Left lung (tissue), 14 donors: ENCODE results near the gene PDCD1LG2. TPM values are rescaled to one million over a fixed set of nuclear protein-coding genes. Genes with fewer than 3 reads are reported as not detected.
"Not testable (repeated sequence)": the region's sequence is repeated elsewhere in the genome, so short reads cannot be mapped to it uniquely, and the experiment has no call there.

Source experiments
- ATAC-seq: fragments of 200-7000 bp; cut with Tn5 transposase; one replicate; pipeline ENCODE4 v1.9.1; 2020; ENCODE audit warnings: moderate library complexity
- DNase-seq, 4 donors: peaks; one replicate each; pipeline ENCODE4 v3.0.0-alpha.2; 2013 to 2020
- H3K27ac ChIP-seq, 2 donors: fragments of 200-600 bp; sonication (generic) in 1 of 2; one replicate each; pipeline versions ENCODE4 v1.5.0 to v1.8.0; 2020 to 2021
- H3K27me3 ChIP-seq, 2 donors: fragments of 200-600 bp; sonication (generic) in 1 of 2; one replicate each; pipeline versions ENCODE4 v1.5.0 to v1.8.0; 2020 to 2021
- H3K36me3 ChIP-seq, 2 donors: fragments of 200-600 bp; sonication (generic) in 1 of 2; one replicate each; pipeline versions ENCODE4 v1.5.0 to v1.8.0; 2020 to 2021
- H3K4me1 ChIP-seq, 2 donors: fragments of 200-600 bp; one replicate each; pipeline ENCODE4 v1.8.0; 2021
- H3K4me3 ChIP-seq, 2 donors: fragments of 200-600 bp; sonication (generic) in 1 of 2; one replicate each; pipeline versions ENCODE4 v1.5.0 to v1.8.0; 2020 to 2021; ENCODE audit warnings: mild to moderate bottlenecking in 1 of 2
- H3K9me3 ChIP-seq, 2 donors: fragments of 200-600 bp; sonication (generic) in 1 of 2; one replicate each; pipeline versions ENCODE4 v1.5.0 to v1.8.0; 2020 to 2021
- intact Hi-C, 2 donors: fragments of 100-400 bp; cut with DNase I; formaldehyde crosslinking; loops; one replicate each; pipeline versions ENCODE4 v1.11.2 to v1.14.2; 2022
- long read RNA-seq, 12 donors: library from polyadenylated mRNA in 2 of 12; unstranded in 2 of 12; transcript quantifications; one replicate each; pipeline ENCODE4 v2.0.0 and lab custom pipeline, GENCODE V29; 2019 to 2026
- polyA plus RNA-seq, 6 donors: library from polyadenylated mRNA; unstranded; fragments of 120-200 nt; gene quantifications; one replicate each; pipeline ENCODE4 v1.2.1, GENCODE V29; 2013; ENCODE audit not compliant: insufficient read length in 6 of 6
- total RNA-seq, 2 donors: library from RNA; stranded (reverse); fragmentation: NEBNext Ultra II Directional; extraction: Animal tissue kit (Norgen Biotek cat#: 25700); gene quantifications; one replicate each; pipeline ENCODE4 v1.2.1, GENCODE V29; 2021
- TF ChIP-seq, protein P1 (sequence below), 2 donors: fragments of 200-600 bp; sonication (generic) in 1 of 2; IDR thresholded peaks; one replicate each; pipeline versions ENCODE4 v1.5.0 to v1.8.0; 2021; ENCODE audit warnings: antibody characterized with exemption in 2 of 2
- donor health status: DM: no; HTN: yes; CAD: no.
- donor health status: DM: no; HTN: no; CAD: no.

Gene PDCD1LG2
- total RNA-seq (1 to 10 TPM; 1.7 to 4.2 TPM), polyA plus RNA-seq (under 1 TPM; 0.10 to 0.45 (median 0.18) TPM)
- long read RNA-seq, donor 1: 0 reads
- long read RNA-seq, donor 2: 0 reads
- long read RNA-seq, donor 3, partial matches to known transcripts: 0 of 1 reads
- long read RNA-seq, donor 3, other reads (novel, unspliced or antisense): 0 of 1 reads
- long read RNA-seq, donor 4: 0 reads
- long read RNA-seq, donor 5: 0 reads
- long read RNA-seq, donor 6: 0 reads
- long read RNA-seq, donor 7: 0 reads
- long read RNA-seq, donor 8: 0 reads
- long read RNA-seq, donor 9: 0 reads
- long read RNA-seq, donor 10: 0 reads
- long read RNA-seq, donor 11: 0 reads
- long read RNA-seq, donor 12: 0 reads

DNA sequence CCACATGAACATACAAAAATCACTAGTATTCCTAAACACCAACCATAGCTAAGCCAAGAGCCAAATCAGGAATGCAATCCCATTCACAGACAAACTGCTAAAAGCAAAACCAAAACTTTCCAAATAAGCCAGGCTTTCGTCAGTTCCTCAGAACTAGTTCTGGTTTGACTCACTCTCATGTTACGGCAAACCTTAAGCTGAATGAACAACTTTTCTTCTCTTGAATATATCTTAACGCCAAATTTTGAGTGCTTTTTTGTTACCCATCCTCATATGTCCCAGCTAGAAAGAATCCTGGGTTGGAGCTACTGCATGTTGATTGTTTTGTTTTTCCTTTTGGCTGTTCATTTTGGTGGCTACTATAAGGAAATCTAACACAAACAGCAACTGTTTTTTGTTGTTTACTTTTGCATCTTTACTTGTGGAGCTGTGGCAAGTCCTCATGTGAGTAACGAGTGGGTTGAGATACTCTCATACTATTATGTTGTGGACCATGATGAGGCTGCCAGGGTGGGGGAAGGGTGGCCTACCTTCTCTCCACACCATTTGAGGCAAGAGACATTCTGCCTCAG, at the start of gene PDCD1LG2:
Gene PDCD1LG2 (plus strand): TSS at position 172 of the 572 bp plus-strand sequence. CDS start 12,016 bp downstream, outside the sequence.
- Histone ChIP-seq H3K27me3 (no peaks in the 10 kb centered on the region), H3K36me3 (no peaks in the 10 kb centered on the region), H3K4me1 (peaks cover 0 to 39% of the 10 kb centered on the region in 2 donors), H3K4me3 (peak within 1 kb of the TSS in 1 of 2 donors; percentile 31), H3K9me3 (no peaks in the 10 kb centered on the region), H3K27ac (peak within 1 kb of the TSS; percentile 68 to 84)
- TF ChIP-seq, protein P1, sequence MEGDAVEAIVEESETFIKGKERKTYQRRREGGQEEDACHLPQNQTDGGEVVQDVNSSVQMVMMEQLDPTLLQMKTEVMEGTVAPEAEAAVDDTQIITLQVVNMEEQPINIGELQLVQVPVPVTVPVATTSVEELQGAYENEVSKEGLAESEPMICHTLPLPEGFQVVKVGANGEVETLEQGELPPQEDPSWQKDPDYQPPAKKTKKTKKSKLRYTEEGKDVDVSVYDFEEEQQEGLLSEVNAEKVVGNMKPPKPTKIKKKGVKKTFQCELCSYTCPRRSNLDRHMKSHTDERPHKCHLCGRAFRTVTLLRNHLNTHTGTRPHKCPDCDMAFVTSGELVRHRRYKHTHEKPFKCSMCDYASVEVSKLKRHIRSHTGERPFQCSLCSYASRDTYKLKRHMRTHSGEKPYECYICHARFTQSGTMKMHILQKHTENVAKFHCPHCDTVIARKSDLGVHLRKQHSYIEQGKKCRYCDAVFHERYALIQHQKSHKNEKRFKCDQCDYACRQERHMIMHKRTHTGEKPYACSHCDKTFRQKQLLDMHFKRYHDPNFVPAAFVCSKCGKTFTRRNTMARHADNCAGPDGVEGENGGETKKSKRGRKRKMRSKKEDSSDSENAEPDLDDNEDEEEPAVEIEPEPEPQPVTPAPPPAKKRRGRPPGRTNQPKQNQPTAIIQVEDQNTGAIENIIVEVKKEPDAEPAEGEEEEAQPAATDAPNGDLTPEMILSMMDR (IDR thresholded peaks at IDR 0.05): no peak
- intact Hi-C loops: no loop called here
- DNase-seq (no peak), ATAC-seq (peak; percentile 70)

DNA sequence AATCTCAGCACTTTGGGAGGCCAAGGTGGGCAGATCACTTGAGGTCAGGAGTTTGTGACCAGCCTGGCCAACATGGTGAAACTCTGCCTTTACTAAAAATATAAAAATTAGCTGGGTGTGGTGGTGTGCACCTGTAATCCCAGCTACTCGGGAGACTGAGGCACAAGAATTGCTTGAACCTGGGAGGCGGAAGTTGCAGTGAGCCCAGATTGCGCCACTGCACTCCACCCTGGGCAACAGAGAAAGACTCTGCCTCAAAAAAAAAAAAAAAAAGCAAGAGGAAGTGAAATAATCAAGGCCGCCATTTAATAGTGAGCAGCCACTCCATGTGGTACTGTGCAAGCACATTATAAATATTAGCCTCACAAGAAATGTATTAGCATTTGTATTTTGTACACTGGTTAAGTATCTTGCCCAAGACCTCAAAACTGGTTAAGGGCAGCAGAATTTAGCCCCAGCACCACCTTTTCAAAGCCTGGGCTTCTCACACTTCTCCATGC, 45.5 kb upstream of the PDCD1LG2 start:
- H3K36me3 ChIP-seq: peaks cover 0 to 77% of the 10 kb centered on the region in 2 donors
- ATAC-seq, H3K27me3 ChIP-seq, intact Hi-C loops, H3K9me3 ChIP-seq, H3K4me3 ChIP-seq: not testable (repeated sequence)
- peaks cover 0 to 44% of the 10 kb centered on the region in 2 donors for H3K4me1 ChIP-seq
- peak overlapping the region in 1 of 2 donors; percentile 71 for H3K27ac ChIP-seq
- DNase-seq: peak in 1 of 4 donors; percentile 75

DNA sequence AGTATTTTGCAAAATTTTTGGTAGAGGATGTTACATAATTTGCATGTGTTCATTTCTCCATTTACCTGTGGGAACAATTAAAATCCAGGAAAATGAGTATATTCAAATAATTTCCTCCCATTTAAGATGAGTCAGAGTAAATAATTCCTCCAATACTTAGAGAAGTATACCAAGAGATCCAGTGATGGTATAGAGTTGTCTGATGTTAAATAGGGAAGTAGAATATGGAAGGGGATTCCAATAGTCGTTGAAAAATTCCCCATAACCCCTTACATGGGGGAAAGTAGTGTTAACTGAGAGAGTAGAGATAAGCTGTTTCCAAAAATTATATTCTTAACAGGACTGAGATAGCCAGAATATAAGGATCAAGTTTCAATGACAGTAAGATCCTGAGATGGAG, 44.3 kb upstream of the PDCD1LG2 start:
- Histone ChIP-seq H3K9me3 (no peaks in the 10 kb centered on the region), H3K36me3 (peaks cover 0 to 87% of the 10 kb centered on the region in 2 donors), H3K27me3 (no peaks in the 10 kb centered on the region), H3K27ac (peak overlapping the region in 1 of 2 donors; percentile 71), H3K4me1 (peaks cover 0 to 33% of the 10 kb centered on the region in 2 donors), H3K4me3 (no peak overlapping the region)
- intact Hi-C loops: no loop called here
- DNase-seq: no peak
- no peak for ATAC-seq
- TF ChIP-seq, protein P1 (IDR thresholded peaks at IDR 0.05): no peak

DNA sequence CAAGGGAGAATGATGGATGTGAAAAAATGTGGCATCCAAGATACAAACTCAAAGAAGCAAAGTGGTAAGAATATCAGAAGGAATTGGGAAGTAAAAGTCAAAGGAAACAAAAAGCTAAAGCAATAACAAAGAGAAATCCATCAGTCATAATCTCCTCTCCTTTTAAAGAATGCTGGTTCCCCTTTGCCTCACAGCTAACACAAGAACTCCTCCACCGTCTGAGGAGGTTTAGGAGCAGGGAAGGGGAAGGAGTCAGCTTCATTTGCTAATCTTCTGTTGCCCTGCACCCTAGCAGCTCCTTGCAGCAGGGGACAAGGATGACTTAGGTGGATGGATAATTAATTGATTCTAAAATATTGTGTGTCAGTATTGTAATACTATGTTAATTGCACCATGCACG, 43.6 kb upstream of the PDCD1LG2 start:
- Histone ChIP-seq H3K4me3 (no peak overlapping the region), H3K36me3 (peaks cover 0 to 87% of the 10 kb centered on the region in 2 donors), H3K27me3 (no peaks in the 10 kb centered on the region), H3K4me1 (peaks cover 0 to 28% of the 10 kb centered on the region in 2 donors), H3K27ac (peak overlapping the region in 1 of 2 donors; percentile 71), H3K9me3 (no peaks in the 10 kb centered on the region)
- peak; percentile 25 for ATAC-seq
- TF ChIP-seq, protein P1 (IDR thresholded peaks at IDR 0.05): no peak
- intact Hi-C loops: no loop called here
- no peak for DNase-seq

DNA sequence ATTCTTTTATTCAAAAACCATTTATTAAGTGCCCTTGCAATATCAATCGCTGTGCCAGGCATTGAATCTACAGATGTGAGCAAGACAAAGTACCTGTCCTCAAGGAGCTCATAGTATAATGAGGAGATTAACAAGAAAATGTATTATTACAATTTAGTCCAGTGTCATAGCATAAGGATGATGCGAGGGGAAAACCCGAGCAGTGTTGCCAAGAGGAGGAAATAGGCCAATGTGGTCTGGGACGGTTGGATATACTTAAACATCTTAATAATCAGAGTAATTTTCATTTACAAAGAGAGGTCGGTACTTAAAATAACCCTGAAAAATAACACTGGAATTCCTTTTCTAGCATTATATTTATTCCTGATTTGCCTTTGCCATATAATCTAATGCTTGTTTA, 41.5 kb upstream of the PDCD1LG2 start:
- Histone ChIP-seq H3K27ac (no peak overlapping the region), H3K36me3 (peaks cover 0 to 71% of the 10 kb centered on the region in 2 donors), H3K27me3 (no peaks in the 10 kb centered on the region), H3K4me3 (no peak overlapping the region), H3K4me1 (peaks cover 0 to 28% of the 10 kb centered on the region in 2 donors), H3K9me3 (no peaks in the 10 kb centered on the region)
- DNase-seq (no peak), ATAC-seq (no peak)
- intact Hi-C loops: no loop called here
- TF ChIP-seq, protein P1 (IDR thresholded peaks at IDR 0.05): no peak
